Panc1 (cell line): Measurements from ENCODE around the gene FGL2. TPM values are rescaled to one million over a fixed set of nuclear protein-coding genes. Genes with fewer than 3 reads are reported as not detected.

Experiments used
- ATAC-seq: fragments of 200-7000 bp; cut with Tn5 transposase; 2 replicates; pipeline ENCODE4 v1.9.1; 2020; ENCODE audit warnings: mild to moderate bottlenecking, moderate library complexity
- BruUV-seq: library from RNA; stranded (reverse); fragments of 400-500 nt; replicated peaks from 2 replicates; lab custom pipeline; 2021; lab: Mats Ljungman, UMichigan
- CTCF ChIA-PET: fragments of 300-600 bp; sonication (Branson Sonifier 250); formaldehyde crosslinking; loops from one replicate; lab custom pipeline; 2022; ENCODE audit warnings: antibody characterized with exemption; lab: Charles Lee
- POLR2A ChIA-PET: fragments of 300-600 bp; sonication (Branson Sonifier 250); formaldehyde crosslinking; loops from one replicate; lab custom pipeline; 2022; ENCODE audit warnings: antibody characterized with exemption; lab: Charles Lee
- DNase-seq: peaks from one replicate; pipeline ENCODE4 v3.0.0-alpha.2; 2010; ENCODE audit warnings: low read depth, low spot score
- H3K27ac ChIP-seq: 2 replicates; pipeline ENCODE4 v1.5.1; 2011; ENCODE audit warnings: mild to moderate bottlenecking, low read length, inconsistent platforms
- H3K27me3 ChIP-seq: fragments of 200-500 bp; sonication (Bioruptor generic); 2 replicates; pipeline ENCODE4 v1.6.0; 2014; ENCODE audit warnings: low read length, inconsistent platforms; ENCODE audit not compliant: control insufficient read depth, insufficient read depth
- H3K36me3 ChIP-seq: fragments of 200-500 bp; sonication (Bioruptor generic); 2 replicates; pipeline ENCODE4 v1.5.1; 2014; ENCODE audit warnings: inconsistent platforms, mild to moderate bottlenecking, low read length, moderate library complexity; ENCODE audit not compliant: control insufficient read depth, insufficient read depth
- H3K4me1 ChIP-seq: 2 replicates; pipeline ENCODE4 v1.5.1; 2011; ENCODE audit warnings: inconsistent platforms, mild to moderate bottlenecking, low read length, moderate library complexity; ENCODE audit not compliant: control insufficient read depth, insufficient read depth
- H3K4me3 ChIP-seq, 2 experiments: 2 replicates each; pipeline ENCODE4 v1.5.1; 2011 to 2012; ENCODE audit warnings: low read depth in 2 of 2, low read length in 2 of 2, mild to moderate bottlenecking in 2 of 2, inconsistent platforms in 1 of 2, moderate library complexity in 1 of 2
- H3K9me3 ChIP-seq: fragments of 200-500 bp; sonication (Bioruptor generic); 2 replicates; pipeline ENCODE4 v1.5.1; 2014; ENCODE audit warnings: low read depth, mild to moderate bottlenecking, inconsistent platforms, low read length, moderate library complexity; ENCODE audit not compliant: control insufficient read depth, insufficient read depth
- CTCF ChIP-seq: fragments of 450-650 bp; IDR thresholded peaks from 2 replicates; pipeline ENCODE4 v1.5.1; 2017; ENCODE audit warnings: mild to moderate bottlenecking
- POLR2AphosphoS5 ChIP-seq: IDR thresholded peaks from 2 replicates; pipeline ENCODE4 v1.6.1; 2012; ENCODE audit warnings: mild to moderate bottlenecking, low read depth, low read length, moderate library complexity
- REST ChIP-seq, 2 experiments: IDR thresholded peaks; 2 replicates each; pipeline ENCODE4 v1.6.1; 2011 to 2012; ENCODE audit warnings: low read depth in 2 of 2, control low read depth in 1 of 2, low read length in 1 of 2, mild to moderate bottlenecking in 1 of 2, moderate library complexity in 1 of 2; ENCODE audit not compliant: insufficient read depth in 1 of 2
- SIN3A ChIP-seq: IDR thresholded peaks from 2 replicates; pipeline ENCODE4 v1.6.1; 2012; ENCODE audit warnings: low read depth, mild to moderate bottlenecking, low read length, moderate library complexity, borderline replicate concordance; ENCODE audit not compliant: insufficient read depth
- TCF7L2 ChIP-seq: IDR thresholded peaks from 2 replicates; pipeline ENCODE4 v1.6.1; 2011; ENCODE audit warnings: mild to moderate bottlenecking, low read depth, low read length, inconsistent platforms
- in situ Hi-C: cut with HindIII; loops from 2 replicates; pipeline ENCODE4 v1.10.0; 2016; ENCODE audit warnings: low sequenced_read_pairs, low pct_unique_long_range_greater_than_20kb
- intact Hi-C: fragments of 100-400 bp; cut with micrococcal nuclease; formaldehyde crosslinking; loops from one replicate; pipeline ENCODE4 v1.10.0; 2022; ENCODE audit not compliant: unreplicated experiment
- total RNA-seq: library from RNA; stranded (reverse); gene quantifications from one replicate; pipeline ENCODE4 v1.2.1, GENCODE V29; 2021; ENCODE audit not compliant: unreplicated experiment

Gene FGL2
- total RNA-seq, 1 experiment from 2014 or later, result not detected

DNA sequence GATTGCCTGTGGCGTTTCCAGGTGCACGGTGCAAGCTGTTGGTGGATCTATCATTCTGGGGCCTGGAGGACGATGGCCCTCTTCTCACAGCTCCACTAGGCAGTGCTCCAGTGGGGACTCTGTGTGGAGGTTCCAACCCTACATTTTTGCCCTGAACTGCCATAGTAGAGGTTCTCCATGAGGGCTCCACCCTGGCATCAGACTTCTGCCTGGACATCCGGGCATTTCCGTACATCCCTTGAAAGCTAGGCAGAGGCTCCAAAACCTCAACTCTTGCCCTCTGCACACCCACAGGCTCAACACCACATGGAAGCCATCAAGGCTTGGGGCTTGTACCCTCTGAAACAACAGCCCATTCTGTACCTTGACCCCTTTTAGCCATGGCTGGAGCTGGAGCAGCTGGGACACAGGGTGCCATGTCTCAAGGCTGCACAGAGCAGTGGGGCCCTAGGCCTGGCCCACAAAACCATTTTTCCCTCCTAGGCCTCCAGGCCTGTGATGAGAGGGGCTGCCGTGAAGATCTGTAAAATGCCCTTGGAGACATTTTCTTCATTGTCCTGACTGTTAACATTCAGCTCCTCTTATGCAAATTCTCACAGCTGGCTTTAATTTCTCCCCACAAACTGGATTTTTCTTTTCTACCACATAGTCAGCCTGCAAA lies 10.0 kb upstream of the FGL2 start:
- POLR2A ChIA-PET, result no interaction called here
- TF ChIP-seq REST (IDR thresholded peaks at IDR 0.05; ENCODE audit: insufficient read depth in 1 of 2, low read depth in 2 of 2, low read length in 1 of 2) (no peak), POLR2AphosphoS5 (no peak), CTCF (no peak), SIN3A (no peak), TCF7L2 (no peak)
- no TSS peak for BruUV-seq
- H3K4me1 ChIP-seq, result no peaks in the 10 kb centered on the region
- no peak for ATAC-seq
- in situ Hi-C loops (no loop called here), intact Hi-C loops (no loop called here)
- H3K9me3 ChIP-seq, result no peaks in the 10 kb centered on the region
- no peaks in the 10 kb centered on the region for H3K27me3 ChIP-seq
- no peak overlapping the region for H3K4me3 ChIP-seq
- no peak for DNase-seq
- H3K27ac ChIP-seq, result no peak overlapping the region
- CTCF ChIA-PET, result no interaction called here
- H3K36me3 ChIP-seq, result no peaks in the 10 kb centered on the region

DNA sequence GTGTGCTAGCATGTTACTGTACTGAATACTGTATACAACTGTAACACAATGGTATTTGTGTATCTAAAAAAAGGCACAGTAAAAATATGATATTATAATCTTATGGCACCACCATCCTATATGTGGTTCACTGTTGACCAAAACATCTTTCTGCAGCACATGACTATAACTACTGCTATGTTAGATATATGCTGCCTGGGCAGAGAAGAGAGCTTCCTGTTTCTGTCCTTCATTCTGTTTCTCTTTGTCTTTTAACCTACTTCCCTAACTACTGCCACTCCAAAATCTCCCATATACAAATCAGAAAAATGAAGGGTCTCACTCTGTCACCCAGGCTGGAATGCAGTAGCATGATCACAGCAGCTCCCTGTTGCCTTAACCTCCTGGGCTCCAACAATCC lies 8.8 kb upstream of the FGL2 start:
- POLR2A ChIA-PET, result no interaction called here
- CTCF ChIA-PET, result no interaction called here
- intact Hi-C loops (no loop called here), in situ Hi-C loops (no loop called here)
- ATAC-seq (no peak), DNase-seq (no peak)
- Histone ChIP-seq H3K4me1 (no peaks in the 10 kb centered on the region), H3K9me3 (no peaks in the 10 kb centered on the region), H3K4me3 (no peak overlapping the region), H3K36me3 (no peaks in the 10 kb centered on the region), H3K27me3 (no peaks in the 10 kb centered on the region), H3K27ac (no peak overlapping the region)
- TF ChIP-seq TCF7L2 (no peak), REST (IDR thresholded peaks at IDR 0.05; ENCODE audit: insufficient read depth in 1 of 2, low read depth in 2 of 2, low read length in 1 of 2) (no peak)
- BruUV-seq, result no TSS peak
